CD14-positive monocyte (primary cell): ENCODE results near the gene BCL2. TPM values are rescaled to one million over a fixed set of nuclear protein-coding genes. Genes with fewer than 3 reads are reported as not detected.
A peak's percentile ranks its signal among the peaks of the same experiment; 100 is the strongest.

ENCODE experiments used
- DNase-seq, 3 donors: peaks; one replicate each; pipeline ENCODE4 v3.0.0-alpha.2; 2011 to 2022
- H2AFZ ChIP-seq: 2 replicates; pipeline ENCODE4 v1.6.0; 2012; ENCODE audit warnings: mild to moderate bottlenecking, low read depth, low read length, inconsistent platforms; ENCODE audit not compliant: insufficient read depth, poor library complexity, severe bottlenecking
- H3K27ac ChIP-seq, 2 donors: 1 replicate in 1 of 2; 2 replicates in 1 of 2; pipeline ENCODE4 v1.5.1; 2012 to 2013; ENCODE audit warnings: low read length in 2 of 2, control low read depth in 1 of 2, inconsistent platforms in 1 of 2, low read depth in 1 of 2, mild to moderate bottlenecking in 1 of 2
- H3K27me3 ChIP-seq, 2 donors: one replicate each; pipeline versions ENCODE4 v1.6.0 to v1.6.1; 2011 to 2013; ENCODE audit warnings: low read length in 2 of 2; ENCODE audit not compliant: control insufficient read depth in 2 of 2, insufficient read depth in 2 of 2
- H3K36me3 ChIP-seq, 2 donors: replicated peaks in 1 of 2; 1 replicate in 1 of 2; 2 replicates in 1 of 2; pipeline versions ENCODE4 v1.5.1 to v1.6.1; 2012 to 2013; ENCODE audit warnings: low read length in 2 of 2, control low read depth in 1 of 2, inconsistent platforms in 1 of 2, mild to moderate bottlenecking in 1 of 2; ENCODE audit not compliant: insufficient read depth in 2 of 2, control insufficient read depth in 1 of 2
- H3K4me1 ChIP-seq, 2 donors: 1 replicate in 1 of 2; 2 replicates in 1 of 2; pipeline versions ENCODE4 v1.5.1 to v1.6.1; 2012 to 2013; ENCODE audit warnings: low read length in 2 of 2, control low read depth in 1 of 2, inconsistent platforms in 1 of 2, mild to moderate bottlenecking in 1 of 2, moderate library complexity in 1 of 2; ENCODE audit not compliant: insufficient read depth in 2 of 2, control insufficient read depth in 1 of 2
- H3K4me2 ChIP-seq: replicated peaks from 2 replicates; pipeline ENCODE3; 2012; ENCODE audit warnings: low read length, moderate library complexity, mild to moderate bottlenecking; ENCODE audit not compliant: poor library complexity, severe bottlenecking; ENCODE audit errors: extremely low read depth
- H3K4me3 ChIP-seq, 3 experiments: fragments of 200-600 bp in 1 of 3; sonication (generic) in 1 of 3; replicated peaks in 1 of 3; 1 replicate in 2 of 3; 2 replicates in 1 of 3; pipeline ENCODE4 v1.5.1; 2011 to 2013; ENCODE audit warnings: low read length in 3 of 3, mild to moderate bottlenecking in 3 of 3, control low read depth in 2 of 3, low read depth in 2 of 3, inconsistent platforms in 1 of 3, moderate library complexity in 1 of 3
- H3K79me2 ChIP-seq: 2 replicates; pipeline ENCODE4 v1.6.0; 2012; ENCODE audit warnings: mild to moderate bottlenecking, control low read depth, inconsistent platforms, low read length, moderate library complexity; ENCODE audit not compliant: insufficient read depth
- H3K9ac ChIP-seq: 2 replicates; pipeline ENCODE4 v1.6.0; 2017; ENCODE audit warnings: low read length, mild to moderate bottlenecking; ENCODE audit not compliant: insufficient read depth, poor library complexity, severe bottlenecking
- H3K9me3 ChIP-seq, 2 donors: replicated peaks in 1 of 2; 1 replicate in 1 of 2; 2 replicates in 1 of 2; pipeline versions ENCODE4 v1.5.1 to v1.6.1; 2012 to 2013; ENCODE audit warnings: low read length in 2 of 2, control low read depth in 1 of 2; ENCODE audit not compliant: control insufficient read depth in 1 of 2, insufficient read depth in 1 of 2
- H4K20me1 ChIP-seq: 2 replicates; pipeline ENCODE4 v1.6.0; 2012; ENCODE audit warnings: mild to moderate bottlenecking, low read length, control low read depth, moderate library complexity; ENCODE audit not compliant: insufficient read depth
- H3K27ac Mint-ChIP-seq, 7 donors: one replicate each; pipeline ENCODE4 v1.8.0; 2020; ENCODE audit warnings: mild to moderate bottlenecking in 7 of 7, mixed read lengths in 7 of 7, moderate library complexity in 6 of 7, inconsistent platforms in 2 of 7
- H3K27me3 Mint-ChIP-seq, 3 donors: one replicate each; pipeline ENCODE4 v1.8.0; 2021 to 2022; ENCODE audit warnings: low read depth in 3 of 3, mild to moderate bottlenecking in 3 of 3, mixed read lengths in 3 of 3, moderate library complexity in 3 of 3, inconsistent platforms in 1 of 3
- H3K36me3 Mint-ChIP-seq, 2 donors: one replicate each; pipeline ENCODE4 v1.8.0; 2020; ENCODE audit warnings: mixed read lengths in 2 of 2, inconsistent platforms in 1 of 2, mild to moderate bottlenecking in 1 of 2
- H3K4me1 Mint-ChIP-seq: one replicate; pipeline ENCODE4 v1.8.0; 2020; ENCODE audit warnings: mild to moderate bottlenecking, mixed read lengths
- H3K4me3 Mint-ChIP-seq, 2 donors: one replicate each; pipeline ENCODE4 v1.8.0; 2020; ENCODE audit warnings: mild to moderate bottlenecking in 2 of 2, mixed read lengths in 2 of 2, moderate library complexity in 1 of 2
- H3K9me3 Mint-ChIP-seq, 7 donors: one replicate each; pipeline ENCODE4 v1.8.0; 2020 to 2022; ENCODE audit warnings: mixed read lengths in 7 of 7, mild to moderate bottlenecking in 6 of 7, moderate library complexity in 6 of 7, inconsistent platforms in 2 of 7
- CTCF ChIP-seq: fragments of 200-600 bp; IDR thresholded peaks from one replicate; pipeline ENCODE4 v1.8.0; 2022; ENCODE audit warnings: antibody characterized with exemption, mild to moderate bottlenecking
- WGBS: methylation state at CpG from one replicate; pipeline ENCODE4 v1.1.5; 2013; ENCODE audit warnings: missing lambda C conversion rate; ENCODE audit not compliant: insufficient coverage; 5-methylcytosine and 5-hydroxymethylcytosine counted together
- intact Hi-C, 2 donors: fragments of 100-400 bp; cut with micrococcal nuclease; formaldehyde crosslinking; loops; one replicate each; pipeline versions ENCODE4 v1.15.0 to v1.15.1; 2023
- polyA plus RNA-seq, 3 donors: library from polyadenylated mRNA; depleted of rRNA in 1 of 3; unstranded in 2 of 3; stranded (reverse) in 1 of 3; fragments of 300-500 nt in 2 of 3; fragments of >200 nt in 1 of 3; fragmentation: Illumina TruSeq in 2 of 3; gene quantifications; 1 replicate in 2 of 3; 2 replicates in 1 of 3; pipeline ENCODE4 v1.2.3, GENCODE V29; 2012 to 2021

Gene BCL2
- polyA plus RNA-seq, 3 donors, result 0.58 to 2.5 (median 1.1) TPM

- H3K36me3 ChIP-seq, result no peaks in the 10 kb centered on the region
- H3K27ac Mint-ChIP-seq, result peak overlapping the region in 3 of 7 donors; percentile 0 to 73 (median 46)
- H2AFZ ChIP-seq, result no peak overlapping the region
- H3K27ac ChIP-seq, result no peak overlapping the region
- H3K4me3 Mint-ChIP-seq, result no peak overlapping the region
- H3K4me1 Mint-ChIP-seq, result peaks cover 36% of the 10 kb centered on the region
- H3K9me3 Mint-ChIP-seq, result peaks cover 0 to 5% (median 0%) of the 10 kb centered on the region in 7 donors
- no peak overlapping the region for H3K4me2 ChIP-seq
- peaks cover 15 to 25% of the 10 kb centered on the region in 2 donors for H3K4me1 ChIP-seq
- no peak overlapping the region for H3K4me3 ChIP-seq
- no peak for TF ChIP-seq CTCF
- DNase-seq, result peak in 2 of 3 donors; percentile 17 to 65
- no peaks in the 10 kb centered on the region for H3K79me2 ChIP-seq
- no peaks in the 10 kb centered on the region for H3K27me3 Mint-ChIP-seq
- H3K36me3 Mint-ChIP-seq, result no peaks in the 10 kb centered on the region
- intact Hi-C loops, result no loop called here
- no peak overlapping the region for H3K9ac ChIP-seq
- no peaks in the 10 kb centered on the region for H3K9me3 ChIP-seq
- no peaks in the 10 kb centered on the region for H3K27me3 ChIP-seq
- H4K20me1 ChIP-seq, result no peaks in the 10 kb centered on the region
- WGBS, result 50% methylated on average over 2 of the region's 4 CpGs
These were observed 207.7 kb downstream of the BCL2 start for GRCh38 chr18:63111671-63112402.

GRCh38 chr18:63109802-63110201, 209.8 kb downstream of the BCL2 start:
- intact Hi-C loops, result no loop called here

More at GRCh38 chr18:63109802-63110201, 209.8 kb downstream of the BCL2 start:
- Mint-ChIP-seq H3K4me3 (no peak overlapping the region), H3K9me3 (peaks cover 0 to 10% (median 0%) of the 10 kb centered on the region in 7 donors), H3K4me1 (peaks cover 44% of the 10 kb centered on the region), H3K27me3 (no peaks in the 10 kb centered on the region), H3K36me3 (no peaks in the 10 kb centered on the region), H3K27ac (no peak overlapping the region)
- Histone ChIP-seq H4K20me1 (no peaks in the 10 kb centered on the region), H3K27ac (no peak overlapping the region), H3K36me3 (no peaks in the 10 kb centered on the region), H3K9ac (no peak overlapping the region), H3K27me3 (no peaks in the 10 kb centered on the region), H3K4me1 (peaks cover 15 to 29% of the 10 kb centered on the region in 2 donors), H3K79me2 (no peaks in the 10 kb centered on the region), H2AFZ (peak overlapping the region; percentile 53), H3K4me2 (no peak overlapping the region), H3K9me3 (no peaks in the 10 kb centered on the region), H3K4me3 (no peak overlapping the region)
- 87% methylated on average over 3 of the region's 4 CpGs for WGBS
- DNase-seq, result no peak
- no peak for TF ChIP-seq CTCF
